Mesenchymal stem cell (in vitro differentiated cells and primary cell): Measurements from ENCODE around the gene TUBB3.

Experiments
- DNase-seq: peaks from one replicate; pipeline ENCODE4 v3.0.0-alpha.2; 2013
- H2AFZ ChIP-seq: one replicate; pipeline ENCODE4 v1.6.1; 2013; ENCODE audit warnings: low read depth, mild to moderate bottlenecking, control low read depth, inconsistent platforms, low read length, moderate library complexity
- H2AK5ac ChIP-seq: 2 replicates; pipeline ENCODE4 v1.6.1; 2013; ENCODE audit warnings: low read length, moderate library complexity, mild to moderate bottlenecking, inconsistent platforms; ENCODE audit not compliant: severe bottlenecking
- H2BK120ac ChIP-seq: one replicate; pipeline ENCODE4 v1.6.1; 2013; ENCODE audit warnings: low read depth, mild to moderate bottlenecking, inconsistent platforms, low read length, moderate library complexity
- H2BK12ac ChIP-seq, 2 experiments: one replicate each; pipeline ENCODE4 v1.6.1; 2013; ENCODE audit warnings: inconsistent platforms in 2 of 2, low read length in 2 of 2, mild to moderate bottlenecking in 2 of 2, moderate library complexity in 2 of 2, control low read depth in 1 of 2
- H2BK15ac ChIP-seq: one replicate; pipeline ENCODE4 v1.6.1; 2013; ENCODE audit warnings: mild to moderate bottlenecking, low read depth, inconsistent platforms; ENCODE audit not compliant: poor library complexity, severe bottlenecking
- H2BK5ac ChIP-seq: 2 replicates; pipeline ENCODE4 v1.6.1; 2013; ENCODE audit warnings: low read depth, mild to moderate bottlenecking, low read length, control low read depth, inconsistent platforms; ENCODE audit not compliant: poor library complexity, severe bottlenecking
- H3K14ac ChIP-seq, 2 experiments: one replicate each; pipeline ENCODE4 v1.6.1; 2013; ENCODE audit warnings: inconsistent platforms in 2 of 2, low read length in 2 of 2, control low read depth in 1 of 2, mild to moderate bottlenecking in 1 of 2, moderate library complexity in 1 of 2
- H3K18ac ChIP-seq, 2 experiments: one replicate each; pipeline ENCODE4 v1.6.1; 2013; ENCODE audit warnings: inconsistent platforms in 2 of 2, low read length in 2 of 2, control low read depth in 1 of 2, low read depth in 1 of 2, mild to moderate bottlenecking in 1 of 2
- H3K23ac ChIP-seq, 2 experiments: one replicate each; pipeline ENCODE4 v1.6.1; 2013; ENCODE audit warnings: inconsistent platforms in 2 of 2, low read length in 2 of 2, mild to moderate bottlenecking in 2 of 2, moderate library complexity in 2 of 2, control low read depth in 1 of 2
- H3K27ac ChIP-seq: 2 replicates; pipeline ENCODE4 v1.5.1; 2013; ENCODE audit warnings: mild to moderate bottlenecking, moderate library complexity, low read length, control low read depth, inconsistent platforms; ENCODE audit not compliant: poor library complexity, severe bottlenecking
- H3K27me3 ChIP-seq, 2 experiments: 2 replicates each; pipeline versions ENCODE4 v1.6.1 to v1.7.0; 2013; ENCODE audit warnings: low read length in 2 of 2, mild to moderate bottlenecking in 2 of 2, moderate library complexity in 2 of 2, control low read depth in 1 of 2, inconsistent platforms in 1 of 2; ENCODE audit not compliant: control insufficient read depth in 1 of 2, insufficient read depth in 1 of 2
- H3K36me3 ChIP-seq, 2 experiments: 2 replicates each; pipeline versions ENCODE4 v1.6.1 to v1.7.0; 2013; ENCODE audit warnings: low read length in 2 of 2, control low read depth in 1 of 2, inconsistent platforms in 1 of 2, low read depth in 1 of 2, mild to moderate bottlenecking in 1 of 2; ENCODE audit not compliant: insufficient read depth in 2 of 2, control insufficient read depth in 1 of 2
- H3K4ac ChIP-seq, 2 experiments: one replicate each; pipeline ENCODE4 v1.6.1; 2013; ENCODE audit warnings: inconsistent platforms in 2 of 2, low read length in 2 of 2, mild to moderate bottlenecking in 2 of 2, moderate library complexity in 2 of 2, control low read depth in 1 of 2, low read depth in 1 of 2
- H3K4me1 ChIP-seq: 2 replicates; pipeline ENCODE4 v1.6.1; 2013; ENCODE audit warnings: low read depth, low read length, control low read depth; ENCODE audit not compliant: control insufficient read depth, insufficient read depth
- H3K4me2 ChIP-seq: 2 replicates; pipeline ENCODE4 v1.6.1; 2013; ENCODE audit warnings: low read length, mild to moderate bottlenecking, inconsistent platforms; ENCODE audit not compliant: poor library complexity, severe bottlenecking
- H3K4me3 ChIP-seq, 2 experiments: 2 replicates each; pipeline versions ENCODE4 v1.5.1 to v1.7.0; 2013; ENCODE audit warnings: low read length in 2 of 2, mild to moderate bottlenecking in 2 of 2, control low read depth in 1 of 2, low read depth in 1 of 2; ENCODE audit not compliant: insufficient read depth in 1 of 2
- H3K79me1 ChIP-seq: replicated peaks from 2 replicates; pipeline ENCODE4 v1.6.1; 2013; ENCODE audit warnings: mild to moderate bottlenecking, control low read depth, low read length, inconsistent platforms; ENCODE audit not compliant: poor library complexity, severe bottlenecking
- H3K9ac ChIP-seq: 2 replicates; pipeline ENCODE4 v1.7.0; 2013; ENCODE audit warnings: mild to moderate bottlenecking, low read length, moderate library complexity
- H3K9me3 ChIP-seq: 2 replicates; pipeline ENCODE4 v1.7.0; 2013; ENCODE audit warnings: mild to moderate bottlenecking, low read length; ENCODE audit not compliant: control insufficient read depth
- H4K8ac ChIP-seq: one replicate; pipeline ENCODE4 v1.6.1; 2013; ENCODE audit warnings: inconsistent platforms, mild to moderate bottlenecking, low read length, moderate library complexity
- H4K91ac ChIP-seq: one replicate; pipeline ENCODE4 v1.6.1; 2013; ENCODE audit warnings: mild to moderate bottlenecking, low read length, inconsistent platforms
- WGBS: methylation state at CpG from one replicate; pipeline ENCODE4 v1.1.7; 2013; ENCODE audit warnings: mixed read lengths; 5-methylcytosine and 5-hydroxymethylcytosine counted together

Gene TUBB3

GRCh38 chr16:89919535-89920406, 3.4 kb upstream of the TUBB3 start:
- peaks cover 0 to 12% of the 10 kb centered on the region in 2 experiments for H3K36me3 ChIP-seq
- 97% methylated on average over 52 of the region's 52 CpGs for WGBS
- H3K9me3 ChIP-seq = no peaks in the 10 kb centered on the region
- no peak for DNase-seq
- H3K14ac ChIP-seq = peak overlapping the region in 1 of 2 experiments; percentile 79
- H3K9ac ChIP-seq = peak overlapping the region; percentile 100
- peak overlapping the region; percentile 83 for H4K8ac ChIP-seq
- no peak overlapping the region for H2AFZ ChIP-seq
- H3K23ac ChIP-seq = no peak overlapping the region
- peak overlapping the region; percentile 94 for H4K91ac ChIP-seq
- no peak overlapping the region for H2BK5ac ChIP-seq
- peak overlapping the region; percentile 97 for H2BK15ac ChIP-seq
- peak overlapping the region; percentile 99 for H2BK120ac ChIP-seq
- peak overlapping the region in 1 of 2 experiments; percentile 86 for H3K4me3 ChIP-seq
- no peak overlapping the region for H3K4me2 ChIP-seq
- H3K4ac ChIP-seq = peak overlapping the region; percentile 7 to 41
- H3K18ac ChIP-seq = peak overlapping the region; percentile 68 to 98
- peak overlapping the region; percentile 85 to 91 for H2BK12ac ChIP-seq
- H3K27ac ChIP-seq = no peak overlapping the region
- no peaks in the 10 kb centered on the region for H3K27me3 ChIP-seq
- H3K4me1 ChIP-seq = peaks cover 56% of the 10 kb centered on the region
- H2AK5ac ChIP-seq = peak overlapping the region; percentile 58
- H3K79me1 ChIP-seq = peaks cover 7% of the 10 kb centered on the region

- H3K14ac ChIP-seq = peak overlapping the region in 1 of 2 experiments; percentile 72
- H3K4me2 ChIP-seq = no peak overlapping the region
- H3K9me3 ChIP-seq = no peaks in the 10 kb centered on the region
- peak overlapping the region; percentile 92 to 98 for H3K4ac ChIP-seq
- H3K23ac ChIP-seq = no peak overlapping the region
- peaks cover 0 to 12% of the 10 kb centered on the region in 2 experiments for H3K36me3 ChIP-seq
- H3K9ac ChIP-seq = peak overlapping the region; percentile 100
- H4K8ac ChIP-seq = peak overlapping the region; percentile 92
- no peaks in the 10 kb centered on the region for H3K27me3 ChIP-seq
- peak overlapping the region; percentile 40 for H2AK5ac ChIP-seq
- H3K79me1 ChIP-seq = peaks cover 9% of the 10 kb centered on the region
- H2BK5ac ChIP-seq = peak overlapping the region; percentile 22
- 61% methylated on average over 5 of the region's 6 CpGs for WGBS
- peak; percentile 53 for DNase-seq
- peak overlapping the region; percentile 87 to 94 for H2BK12ac ChIP-seq
- H2BK120ac ChIP-seq = peak overlapping the region; percentile 99
- no peak overlapping the region for H2AFZ ChIP-seq
- H3K4me3 ChIP-seq = peak overlapping the region in 1 of 2 experiments; percentile 86
- H2BK15ac ChIP-seq = peak overlapping the region; percentile 15
- H3K27ac ChIP-seq = peak overlapping the region; percentile 100
- peak overlapping the region; percentile 98 for H3K18ac ChIP-seq
- H4K91ac ChIP-seq = peak overlapping the region; percentile 98
- peaks cover 64% of the 10 kb centered on the region for H3K4me1 ChIP-seq
Observed at GRCh38 chr16:89920723-89921122, 2.4 kb upstream of the TUBB3 start.

GRCh38 chr16:89921131-89921701, 1.9 kb upstream of the TUBB3 start:
- Histone ChIP-seq H2AFZ (no peak overlapping the region), H3K4me1 (peaks cover 63% of the 10 kb centered on the region), H3K79me1 (peaks cover 10% of the 10 kb centered on the region), H2BK120ac (peak overlapping the region; percentile 99), H3K23ac (peak overlapping the region in 1 of 2 experiments; percentile 57), H2BK5ac (peak overlapping the region; percentile 69), H3K9me3 (no peaks in the 10 kb centered on the region), H2BK15ac (peak overlapping the region; percentile 84), H3K14ac (peak overlapping the region in 1 of 2 experiments; percentile 72), H2BK12ac (peak overlapping the region; percentile 87 to 94), H3K36me3 (peaks cover 0 to 12% of the 10 kb centered on the region in 2 experiments), H3K4me2 (peak overlapping the region; percentile 30), H2AK5ac (peak overlapping the region; percentile 40), H3K18ac (peak overlapping the region; percentile 98), H3K27ac (peak overlapping the region; percentile 100), H4K91ac (peak overlapping the region; percentile 98), H3K4ac (peak overlapping the region; percentile 43 to 98), H3K27me3 (no peaks in the 10 kb centered on the region), H4K8ac (peak overlapping the region; percentile 92), H3K9ac (peak overlapping the region; percentile 100), H3K4me3 (peak overlapping the region in 1 of 2 experiments; percentile 86)
- WGBS = 54% methylated on average over 14 of the region's 14 CpGs
- no peak for DNase-seq
